Measurements from ENCODE around the gene PRDM7.

The PRDM7 gene

GRCh38 chr16:90078579-90078895 lies 1.4 kb upstream of the PRDM7 start:
- Histone ChIP-seq H3K36me3 (no peaks in the 10 kb centered on the region), H3K4me3 (ENCODE audit: low read depth, low read length) (peak overlapping the region; percentile 63), H3K9me3 (no peaks in the 10 kb centered on the region), H3K4me1 (peaks cover 6% of the 10 kb centered on the region), H3K27me3 (no peaks in the 10 kb centered on the region)
- no peak for TF ChIP-seq CTCF (IDR thresholded peaks at IDR 0.05; ENCODE audit: low read depth, low read length)
- no peak for DNase-seq

- no peaks in the 10 kb centered on the region for H3K27me3 ChIP-seq
- H3K4me1 ChIP-seq: peaks cover 6% of the 10 kb centered on the region
- peak; percentile 52 for DNase-seq
- peak overlapping the region; percentile 63 for H3K4me3 ChIP-seq (ENCODE audit: low read depth, low read length)
- no peaks in the 10 kb centered on the region for H3K9me3 ChIP-seq
- TF ChIP-seq CTCF (IDR thresholded peaks at IDR 0.05; ENCODE audit: low read depth, low read length): peak; percentile 16
- no peaks in the 10 kb centered on the region for H3K36me3 ChIP-seq
These were observed 837 bp upstream of the PRDM7 start for GRCh38 chr16:90077757-90078578.

GRCh38 chr16:90072442-90073105 lies 4.6 kb downstream of the PRDM7 start:
- Histone ChIP-seq H3K36me3 (no peaks in the 10 kb centered on the region), H3K9me3 (no peaks in the 10 kb centered on the region), H3K4me3 (ENCODE audit: low read depth, low read length) (no peak overlapping the region), H3K4me1 (no peaks in the 10 kb centered on the region), H3K27me3 (peaks cover 3% of the 10 kb centered on the region; the same call in 1 of the 2 replicates)
- no peak for TF ChIP-seq CTCF (IDR thresholded peaks at IDR 0.05; ENCODE audit: low read depth, low read length)
- DNase-seq: no peak

- no peak overlapping the region for H3K4me3 ChIP-seq (ENCODE audit: low read depth, low read length)
- TF ChIP-seq CTCF (IDR thresholded peaks at IDR 0.05; ENCODE audit: low read depth, low read length): no peak
- no peaks in the 10 kb centered on the region for H3K9me3 ChIP-seq
- DNase-seq: no peak
- no peaks in the 10 kb centered on the region for H3K36me3 ChIP-seq
- H3K27me3 ChIP-seq: peaks cover 3% of the 10 kb centered on the region; the same call in 1 of the 2 replicates
- H3K4me1 ChIP-seq: no peaks in the 10 kb centered on the region
These were observed 6.7 kb downstream of the PRDM7 start for GRCh38 chr16:90070440-90070839.

GRCh38 chr16:90061437-90061836 lies 15.7 kb downstream of the PRDM7 start:
- no peak overlapping the region for H3K4me3 ChIP-seq (ENCODE audit: low read depth, low read length)

More at GRCh38 chr16:90061437-90061836, 15.7 kb downstream of the PRDM7 start:
- Histone ChIP-seq H3K9me3 (no peaks in the 10 kb centered on the region), H3K4me1 (no peaks in the 10 kb centered on the region), H3K27me3 (no peaks in the 10 kb centered on the region), H3K36me3 (no peaks in the 10 kb centered on the region)
- DNase-seq: no peak
- no peak for TF ChIP-seq CTCF (IDR thresholded peaks at IDR 0.05; ENCODE audit: low read depth, low read length)
